Fibroblast of lung (primary cell): ENCODE data around the gene ALDH8A1. TPM values are rescaled to one million over a fixed set of nuclear protein-coding genes. Genes with fewer than 3 reads are reported as not detected.

ENCODE experiments used
- DNase-seq, 2 donors: peaks; one replicate each; pipeline versions ENCODE4 v3.0.0 to v3.0.0-alpha.2; 2010; ENCODE audit warnings: low read depth in 2 of 2
- H2AFZ ChIP-seq: 2 replicates; pipeline ENCODE4 v1.5.1; 2012; ENCODE audit warnings: low read length, control low read depth, inconsistent platforms
- H3K27ac ChIP-seq: 2 replicates; pipeline ENCODE4 v1.5.1; 2011; ENCODE audit warnings: low read length, control low read depth; ENCODE audit not compliant: insufficient read depth
- H3K27me3 ChIP-seq: 2 replicates; pipeline ENCODE4 v1.5.1; 2011; ENCODE audit warnings: mild to moderate bottlenecking, low read length; ENCODE audit not compliant: control insufficient read depth, insufficient read depth
- H3K36me3 ChIP-seq: 2 replicates; pipeline ENCODE4 v1.5.1; 2011; ENCODE audit warnings: low read length; ENCODE audit not compliant: control insufficient read depth, insufficient read depth
- H3K4me1 ChIP-seq: 2 replicates; pipeline ENCODE4 v1.5.1; 2011; ENCODE audit warnings: low read length; ENCODE audit not compliant: control insufficient read depth, insufficient read depth; ENCODE audit errors: extremely low read depth
- H3K4me2 ChIP-seq: 2 replicates; pipeline ENCODE4 v1.5.1; 2011; ENCODE audit warnings: low read length, control low read depth; ENCODE audit not compliant: insufficient read depth; ENCODE audit errors: extremely low read depth
- H3K4me3 ChIP-seq, 4 experiments: fragments of 200-600 bp in 1 of 4; sonication (generic) in 1 of 4; replicated peaks in 1 of 4; 2 replicates each; pipeline ENCODE4 v1.5.1; 2011 to 2016; ENCODE audit warnings: low read length in 4 of 4, low read depth in 3 of 4, mild to moderate bottlenecking in 3 of 4, control low read depth in 2 of 4, inconsistent platforms in 1 of 4, mixed read lengths in 1 of 4; ENCODE audit not compliant: insufficient read depth in 1 of 4; ENCODE audit errors: control extremely low read depth in 1 of 4
- H3K79me2 ChIP-seq: 2 replicates; pipeline ENCODE4 v1.5.1; 2012; ENCODE audit warnings: mild to moderate bottlenecking, low read length, inconsistent platforms; ENCODE audit not compliant: control insufficient read depth, insufficient read depth
- H3K9ac ChIP-seq: 2 replicates; pipeline ENCODE4 v1.5.1; 2011; ENCODE audit warnings: mild to moderate bottlenecking, low read length, control low read depth; ENCODE audit not compliant: insufficient read depth
- H3K9me3 ChIP-seq: 2 replicates; pipeline ENCODE4 v1.5.1; 2012; ENCODE audit warnings: low read depth, low read length; ENCODE audit not compliant: control insufficient read depth, insufficient read depth
- H4K20me1 ChIP-seq: 2 replicates; pipeline ENCODE4 v1.5.1; 2011; ENCODE audit warnings: low read length; ENCODE audit not compliant: control insufficient read depth, insufficient read depth; ENCODE audit errors: extremely low read depth
- EZH2 ChIP-seq: IDR thresholded peaks from 2 replicates; pipeline ENCODE4 v1.5.1; 2012; ENCODE audit warnings: low read length, control low read depth, mild to moderate bottlenecking; ENCODE audit errors: missing control alignments
- polyA plus RNA-seq, 2 donors: library from polyadenylated mRNA; depleted of rRNA in 1 of 2; stranded (reverse) in 1 of 2; unstranded in 1 of 2; fragments of >200 nt; gene quantifications; 2 replicates each; pipeline ENCODE4 v1.2.1, GENCODE V29; 2011 to 2012; ENCODE audit warnings: missing spikeins in 1 of 2
- total RNA-seq: library from RNA; depleted of rRNA; stranded (reverse); fragments of >200 nt; gene quantifications from 2 replicates; pipeline ENCODE4 v1.2.1, GENCODE V29; 2014
- TF ChIP-seq, protein P1 (sequence below), 2 donors: IDR thresholded peaks in 1 of 2; conservative IDR thresholded peaks in 1 of 2; 1 replicate in 1 of 2; 2 replicates in 1 of 2; pipeline ENCODE4 v1.5.1; 2011 to 2012; ENCODE audit warnings: low read length in 2 of 2, control low read depth in 1 of 2, inconsistent platforms in 1 of 2, low read depth in 1 of 2, mild to moderate bottlenecking in 1 of 2

ALDH8A1 gene
- total and polyA plus RNA-seq, 2 donors (not counting 1 experiment from before 2014, with no cell fraction given), result 0.11 to 0.50 TPM

DNA sequence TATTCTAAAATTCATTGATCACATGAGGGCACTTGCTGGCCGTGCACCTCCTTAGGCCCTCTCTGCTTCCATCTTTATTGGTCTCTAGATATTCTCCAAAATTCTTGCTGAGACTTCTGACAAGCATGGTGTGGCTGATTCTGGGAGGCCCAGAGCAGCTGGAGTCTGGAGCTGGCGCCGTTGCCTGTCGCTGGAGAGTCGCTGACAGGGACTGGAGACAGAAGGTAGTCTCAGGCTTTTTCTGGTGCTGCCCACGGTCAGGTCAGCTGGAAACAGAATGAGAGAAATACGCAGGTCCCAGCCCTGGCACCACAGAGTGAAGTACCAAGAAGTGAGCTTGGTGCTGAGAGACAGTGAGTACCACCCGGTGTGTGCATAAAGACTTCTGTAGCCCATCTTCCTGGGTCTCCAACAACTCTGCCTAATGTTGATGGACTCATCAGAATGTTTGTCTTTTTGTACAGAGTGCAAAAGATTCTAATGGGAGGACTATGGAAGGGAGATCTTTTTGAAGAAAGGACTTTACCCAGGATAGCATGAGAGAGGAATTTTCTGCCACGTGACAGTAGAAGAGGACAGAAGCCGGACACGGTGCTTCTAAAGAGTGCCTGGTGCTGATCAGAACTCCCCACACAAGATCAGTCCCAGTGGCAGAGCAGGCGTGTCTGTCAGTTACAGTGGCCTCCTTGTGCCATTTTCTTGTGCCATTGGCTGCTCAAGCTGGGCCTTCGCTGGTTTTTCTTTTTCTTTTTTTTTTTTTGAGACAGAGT is 1.8 kb upstream of the ALDH8A1 start:
- no peaks in the 10 kb centered on the region for H3K9me3 ChIP-seq
- no peak for DNase-seq
- H3K4me3 ChIP-seq, result no peak overlapping the region
- H3K79me2 ChIP-seq, result no peaks in the 10 kb centered on the region
- TF ChIP-seq EZH2, result no peak
- TF ChIP-seq, protein P1, sequence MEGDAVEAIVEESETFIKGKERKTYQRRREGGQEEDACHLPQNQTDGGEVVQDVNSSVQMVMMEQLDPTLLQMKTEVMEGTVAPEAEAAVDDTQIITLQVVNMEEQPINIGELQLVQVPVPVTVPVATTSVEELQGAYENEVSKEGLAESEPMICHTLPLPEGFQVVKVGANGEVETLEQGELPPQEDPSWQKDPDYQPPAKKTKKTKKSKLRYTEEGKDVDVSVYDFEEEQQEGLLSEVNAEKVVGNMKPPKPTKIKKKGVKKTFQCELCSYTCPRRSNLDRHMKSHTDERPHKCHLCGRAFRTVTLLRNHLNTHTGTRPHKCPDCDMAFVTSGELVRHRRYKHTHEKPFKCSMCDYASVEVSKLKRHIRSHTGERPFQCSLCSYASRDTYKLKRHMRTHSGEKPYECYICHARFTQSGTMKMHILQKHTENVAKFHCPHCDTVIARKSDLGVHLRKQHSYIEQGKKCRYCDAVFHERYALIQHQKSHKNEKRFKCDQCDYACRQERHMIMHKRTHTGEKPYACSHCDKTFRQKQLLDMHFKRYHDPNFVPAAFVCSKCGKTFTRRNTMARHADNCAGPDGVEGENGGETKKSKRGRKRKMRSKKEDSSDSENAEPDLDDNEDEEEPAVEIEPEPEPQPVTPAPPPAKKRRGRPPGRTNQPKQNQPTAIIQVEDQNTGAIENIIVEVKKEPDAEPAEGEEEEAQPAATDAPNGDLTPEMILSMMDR (conservative IDR thresholded peaks at IDR 0.05 in 1 of 2, IDR thresholded peaks at IDR 0.05 in 1 of 2; ENCODE audit: low read depth in 1 of 2, low read length in 2 of 2), result no peak
- no peak overlapping the region for H3K27ac ChIP-seq
- H3K4me2 ChIP-seq, result no peak overlapping the region
- H4K20me1 ChIP-seq, result no peaks in the 10 kb centered on the region
- no peaks in the 10 kb centered on the region for H3K27me3 ChIP-seq
- no peak overlapping the region for H3K9ac ChIP-seq
- no peak overlapping the region for H2AFZ ChIP-seq
- no peaks in the 10 kb centered on the region for H3K4me1 ChIP-seq
- H3K36me3 ChIP-seq, result no peaks in the 10 kb centered on the region

DNA sequence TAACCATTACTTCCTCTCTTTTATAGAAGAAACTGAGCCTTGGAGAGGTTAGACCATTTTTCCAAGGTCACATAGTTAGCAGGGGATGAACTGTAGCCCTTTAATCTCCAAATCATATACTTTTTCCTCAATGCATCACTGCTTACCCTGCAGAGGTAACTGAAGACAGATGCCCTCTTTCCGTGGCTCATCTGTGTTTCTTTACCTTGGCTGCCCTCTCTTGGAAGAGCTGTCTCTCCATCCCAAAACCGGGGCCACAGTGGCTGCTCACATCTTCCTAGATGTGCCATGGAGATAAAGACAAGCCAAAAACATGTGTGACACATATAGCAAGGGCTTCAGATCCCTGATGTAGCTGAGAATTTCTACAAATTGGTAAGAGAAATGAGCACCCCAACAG is 581 bp upstream of the ALDH8A1 start:
- no peak for DNase-seq
- Histone ChIP-seq H3K79me2 (no peaks in the 10 kb centered on the region), H3K27ac (no peak overlapping the region), H3K4me1 (no peaks in the 10 kb centered on the region), H2AFZ (no peak overlapping the region), H3K4me2 (no peak overlapping the region), H3K36me3 (no peaks in the 10 kb centered on the region), H3K4me3 (no peak overlapping the region), H3K9ac (no peak overlapping the region), H4K20me1 (no peaks in the 10 kb centered on the region), H3K27me3 (no peaks in the 10 kb centered on the region), H3K9me3 (no peaks in the 10 kb centered on the region)
- TF ChIP-seq, protein P1 (conservative IDR thresholded peaks at IDR 0.05 in 1 of 2, IDR thresholded peaks at IDR 0.05 in 1 of 2; ENCODE audit: low read depth in 1 of 2, low read length in 2 of 2), result no peak
- TF ChIP-seq EZH2, result no peak

DNA sequence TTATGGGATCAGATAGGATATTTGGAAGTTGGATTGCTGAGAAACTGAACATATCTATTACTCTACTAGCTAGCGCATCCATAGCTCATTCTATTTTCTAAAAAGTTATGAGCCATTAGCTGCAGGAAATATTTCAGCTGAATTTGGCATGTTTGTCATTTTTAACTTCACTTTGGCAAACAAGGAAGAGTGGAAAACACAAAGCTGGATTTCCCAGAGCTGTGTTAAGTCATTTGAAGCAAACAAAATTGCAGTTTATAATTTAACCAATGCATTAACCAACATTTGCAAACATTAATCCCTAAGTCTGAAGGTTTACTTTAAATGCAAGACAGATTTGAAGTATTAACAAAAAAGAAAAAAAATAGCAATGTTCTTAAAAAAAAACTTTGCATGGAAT is 1.2 kb downstream of the ALDH8A1 start:
- H3K79me2 ChIP-seq, result no peaks in the 10 kb centered on the region
- no peak overlapping the region for H2AFZ ChIP-seq
- no peak overlapping the region for H3K27ac ChIP-seq
- no peak for DNase-seq
- no peaks in the 10 kb centered on the region for H4K20me1 ChIP-seq
- TF ChIP-seq, protein P1 (conservative IDR thresholded peaks at IDR 0.05 in 1 of 2, IDR thresholded peaks at IDR 0.05 in 1 of 2; ENCODE audit: low read depth in 1 of 2, low read length in 2 of 2), result no peak
- TF ChIP-seq EZH2, result no peak
- H3K36me3 ChIP-seq, result no peaks in the 10 kb centered on the region
- H3K27me3 ChIP-seq, result no peaks in the 10 kb centered on the region
- H3K4me2 ChIP-seq, result no peak overlapping the region
- H3K9ac ChIP-seq, result no peak overlapping the region
- no peaks in the 10 kb centered on the region for H3K4me1 ChIP-seq
- no peaks in the 10 kb centered on the region for H3K9me3 ChIP-seq
- H3K4me3 ChIP-seq, result no peak overlapping the region
